Measurements from ENCODE around the gene BTF3L4.

DNA sequence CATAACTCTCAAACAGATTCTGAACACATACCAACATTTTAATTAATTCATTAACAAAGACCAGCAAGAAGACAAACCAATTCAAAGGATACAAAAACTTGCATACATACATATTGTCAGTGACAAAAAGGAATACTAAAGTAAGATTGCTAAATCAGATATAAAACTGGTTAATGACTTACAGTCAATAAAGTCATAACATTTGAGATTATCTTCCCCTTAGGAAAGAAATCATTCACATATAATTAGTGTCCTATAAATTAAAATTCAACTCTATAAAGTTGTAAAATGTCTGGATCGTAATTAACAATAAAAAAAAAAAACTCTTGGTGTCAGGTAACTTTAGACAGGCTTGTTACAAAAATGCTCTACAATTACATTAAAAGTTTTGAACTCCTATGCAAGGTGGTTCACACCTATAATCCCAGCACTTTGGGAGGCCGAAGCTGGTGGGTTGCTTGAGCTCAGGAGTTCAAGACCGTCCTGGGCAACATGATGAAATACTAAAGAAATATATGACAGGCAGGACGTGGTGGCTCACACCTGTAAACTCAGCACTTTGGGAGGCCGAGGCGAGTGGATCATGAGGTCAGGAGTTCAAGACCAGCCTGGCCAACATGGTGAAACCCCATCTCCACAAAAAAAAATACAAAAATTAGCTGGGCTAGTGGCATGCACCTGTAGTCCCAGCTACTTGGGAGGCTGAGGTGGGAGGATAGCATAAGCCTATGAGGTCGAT is 47.9 kb upstream of the BTF3L4 start:
- TF ChIP-seq ELF4 (IDR thresholded peaks at IDR 0.05), result no peak
- no peak for TF ChIP-seq HDGF (IDR thresholded peaks at IDR 0.05; ENCODE audit: borderline replicate concordance)
- TF ChIP-seq FOXK2 (IDR thresholded peaks at IDR 0.05), result no peak
- TF ChIP-seq FOXA1 (IDR thresholded peaks at IDR 0.05), result no peak

All from HEK293T (cell line).